Erythroblast (primary cell): ENCODE results near the gene NUSAP1.

Experiments
- GATA1 ChIP-seq: IDR thresholded peaks from 2 replicates; pipeline ENCODE4 v1.6.1; 2011; ENCODE audit warnings: low read depth, mild to moderate bottlenecking, control low read depth, low read length, moderate library complexity
- POLR2A ChIP-seq: IDR thresholded peaks from 2 replicates; pipeline ENCODE4 v1.6.1; 2011; ENCODE audit warnings: mild to moderate bottlenecking, low read length

- no peak for TF ChIP-seq POLR2A
- TF ChIP-seq GATA1 = no peak
These were observed 60.0 kb downstream of the NUSAP1 start for GRCh38 chr15:41392659-41393058.
